Neural cell (in vitro differentiated cells): ENCODE results near the gene SH3PXD2A.

Experiments
- MXI1 ChIP-seq: fragments of 450-650 bp; conservative IDR thresholded peaks from 2 replicates; pipeline ENCODE4 v1.6.1; 2014; ENCODE audit warnings: antibody characterized with exemption, mild to moderate bottlenecking; ENCODE audit not compliant: poor library complexity, severe bottlenecking
- TF ChIP-seq, protein P1 (sequence below): fragments of 450-650 bp; IDR thresholded peaks from 2 replicates; pipeline ENCODE4 v1.5.1; 2014; ENCODE audit warnings: antibody characterized with exemption, mild to moderate bottlenecking, moderate library complexity; ENCODE audit not compliant: poor library complexity, severe bottlenecking
- TF ChIP-seq, protein P2 (sequence below): IDR thresholded peaks from 2 replicates; pipeline ENCODE4 v1.6.1; 2012; ENCODE audit warnings: borderline replicate concordance

DNA sequence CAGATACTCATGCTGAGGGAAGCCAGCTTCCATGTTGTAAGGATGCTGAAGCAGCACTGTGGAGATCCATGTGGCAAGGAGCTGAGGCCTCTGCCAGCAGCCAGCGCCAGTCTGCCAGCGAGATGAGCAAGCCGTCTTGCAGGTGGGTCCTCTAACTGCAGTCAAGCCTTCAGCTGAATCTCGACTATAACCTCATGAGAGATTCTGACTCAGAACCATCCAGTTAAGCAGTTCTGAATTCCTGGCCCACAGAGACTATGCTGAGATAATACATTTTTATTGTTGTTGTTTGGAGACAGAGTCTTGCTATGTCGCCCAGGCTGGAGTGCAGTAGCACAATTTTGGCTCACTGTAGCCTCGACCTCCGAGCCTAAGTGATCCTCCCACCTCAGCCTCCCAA lies 105.6 kb downstream of the SH3PXD2A start:
- TF ChIP-seq, protein P1, sequence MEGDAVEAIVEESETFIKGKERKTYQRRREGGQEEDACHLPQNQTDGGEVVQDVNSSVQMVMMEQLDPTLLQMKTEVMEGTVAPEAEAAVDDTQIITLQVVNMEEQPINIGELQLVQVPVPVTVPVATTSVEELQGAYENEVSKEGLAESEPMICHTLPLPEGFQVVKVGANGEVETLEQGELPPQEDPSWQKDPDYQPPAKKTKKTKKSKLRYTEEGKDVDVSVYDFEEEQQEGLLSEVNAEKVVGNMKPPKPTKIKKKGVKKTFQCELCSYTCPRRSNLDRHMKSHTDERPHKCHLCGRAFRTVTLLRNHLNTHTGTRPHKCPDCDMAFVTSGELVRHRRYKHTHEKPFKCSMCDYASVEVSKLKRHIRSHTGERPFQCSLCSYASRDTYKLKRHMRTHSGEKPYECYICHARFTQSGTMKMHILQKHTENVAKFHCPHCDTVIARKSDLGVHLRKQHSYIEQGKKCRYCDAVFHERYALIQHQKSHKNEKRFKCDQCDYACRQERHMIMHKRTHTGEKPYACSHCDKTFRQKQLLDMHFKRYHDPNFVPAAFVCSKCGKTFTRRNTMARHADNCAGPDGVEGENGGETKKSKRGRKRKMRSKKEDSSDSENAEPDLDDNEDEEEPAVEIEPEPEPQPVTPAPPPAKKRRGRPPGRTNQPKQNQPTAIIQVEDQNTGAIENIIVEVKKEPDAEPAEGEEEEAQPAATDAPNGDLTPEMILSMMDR = no peak
- TF ChIP-seq MXI1 = no peak
- TF ChIP-seq, protein P2, sequence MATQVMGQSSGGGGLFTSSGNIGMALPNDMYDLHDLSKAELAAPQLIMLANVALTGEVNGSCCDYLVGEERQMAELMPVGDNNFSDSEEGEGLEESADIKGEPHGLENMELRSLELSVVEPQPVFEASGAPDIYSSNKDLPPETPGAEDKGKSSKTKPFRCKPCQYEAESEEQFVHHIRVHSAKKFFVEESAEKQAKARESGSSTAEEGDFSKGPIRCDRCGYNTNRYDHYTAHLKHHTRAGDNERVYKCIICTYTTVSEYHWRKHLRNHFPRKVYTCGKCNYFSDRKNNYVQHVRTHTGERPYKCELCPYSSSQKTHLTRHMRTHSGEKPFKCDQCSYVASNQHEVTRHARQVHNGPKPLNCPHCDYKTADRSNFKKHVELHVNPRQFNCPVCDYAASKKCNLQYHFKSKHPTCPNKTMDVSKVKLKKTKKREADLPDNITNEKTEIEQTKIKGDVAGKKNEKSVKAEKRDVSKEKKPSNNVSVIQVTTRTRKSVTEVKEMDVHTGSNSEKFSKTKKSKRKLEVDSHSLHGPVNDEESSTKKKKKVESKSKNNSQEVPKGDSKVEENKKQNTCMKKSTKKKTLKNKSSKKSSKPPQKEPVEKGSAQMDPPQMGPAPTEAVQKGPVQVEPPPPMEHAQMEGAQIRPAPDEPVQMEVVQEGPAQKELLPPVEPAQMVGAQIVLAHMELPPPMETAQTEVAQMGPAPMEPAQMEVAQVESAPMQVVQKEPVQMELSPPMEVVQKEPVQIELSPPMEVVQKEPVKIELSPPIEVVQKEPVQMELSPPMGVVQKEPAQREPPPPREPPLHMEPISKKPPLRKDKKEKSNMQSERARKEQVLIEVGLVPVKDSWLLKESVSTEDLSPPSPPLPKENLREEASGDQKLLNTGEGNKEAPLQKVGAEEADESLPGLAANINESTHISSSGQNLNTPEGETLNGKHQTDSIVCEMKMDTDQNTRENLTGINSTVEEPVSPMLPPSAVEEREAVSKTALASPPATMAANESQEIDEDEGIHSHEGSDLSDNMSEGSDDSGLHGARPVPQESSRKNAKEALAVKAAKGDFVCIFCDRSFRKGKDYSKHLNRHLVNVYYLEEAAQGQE = no peak
